Measurements from ENCODE around the gene WDR90.
"Not testable (repeated sequence)": the region's sequence is repeated elsewhere in the genome, so short reads cannot be mapped to it uniquely, and the experiment has no call there.

The WDR90 gene

DNA sequence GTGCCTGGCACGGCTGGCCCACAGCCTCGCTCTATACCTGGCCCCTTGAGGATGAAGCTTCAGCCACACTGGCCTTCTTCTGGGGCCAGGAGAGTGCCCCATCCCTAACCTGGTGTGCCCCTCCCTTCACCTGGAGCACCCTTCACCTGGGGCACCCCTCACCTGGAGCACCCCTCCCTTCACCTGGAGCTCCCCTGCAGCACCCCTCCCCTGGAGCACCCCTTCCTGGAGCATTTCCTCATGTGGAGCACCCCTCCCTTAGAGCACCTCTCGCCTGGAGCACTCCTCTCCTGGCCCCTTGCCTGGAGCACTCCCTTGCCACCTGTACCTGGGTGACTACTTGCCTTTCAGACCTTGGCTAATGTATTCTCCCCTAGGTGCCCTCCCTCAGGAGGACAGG, 58.9 kb downstream of the WDR90 start:
- no peak for DNase-seq (ENCODE audit: low spot score)

GRCh38 chr16:708959-709358, 59.8 kb downstream of the WDR90 start:
- no peak for DNase-seq (ENCODE audit: low spot score)

- no peak for DNase-seq (ENCODE audit: low spot score)
Observed at GRCh38 chr16:709566-710499, 60.7 kb downstream of the WDR90 start.

DNA sequence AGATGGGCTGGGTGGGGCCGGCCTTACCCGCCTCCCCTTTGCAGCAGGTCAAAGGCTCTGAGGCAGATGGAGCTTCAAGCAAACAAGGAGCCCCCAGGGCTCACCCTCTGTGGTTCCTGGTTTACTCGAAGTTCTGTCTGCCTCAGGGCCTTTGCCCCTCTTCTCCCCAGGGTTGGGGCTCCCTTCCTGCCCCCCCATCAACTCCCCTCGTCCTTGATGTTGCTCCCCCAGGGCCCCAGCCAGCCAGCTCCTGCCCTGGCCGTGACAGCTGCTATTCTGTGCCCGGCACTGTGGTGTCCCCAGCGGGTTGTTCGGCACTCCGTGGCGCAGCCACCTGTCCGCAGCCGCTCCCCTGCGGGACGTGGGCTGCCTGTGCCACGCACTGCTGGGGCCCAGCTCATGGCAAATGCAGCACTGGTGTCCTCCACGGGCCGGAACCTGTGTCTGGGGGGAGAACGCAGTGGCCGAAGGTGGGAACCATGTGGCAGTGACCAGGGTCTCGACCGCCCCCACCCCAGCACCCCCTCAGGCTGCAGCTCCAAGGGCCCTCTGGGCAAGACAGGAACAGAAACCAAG, 61.4 kb downstream of the WDR90 start:
- no peak for DNase-seq (ENCODE audit: low spot score)

- no peak for DNase-seq (ENCODE audit: low spot score)
Observed at GRCh38 chr16:711084-711483, 61.9 kb downstream of the WDR90 start.

DNA sequence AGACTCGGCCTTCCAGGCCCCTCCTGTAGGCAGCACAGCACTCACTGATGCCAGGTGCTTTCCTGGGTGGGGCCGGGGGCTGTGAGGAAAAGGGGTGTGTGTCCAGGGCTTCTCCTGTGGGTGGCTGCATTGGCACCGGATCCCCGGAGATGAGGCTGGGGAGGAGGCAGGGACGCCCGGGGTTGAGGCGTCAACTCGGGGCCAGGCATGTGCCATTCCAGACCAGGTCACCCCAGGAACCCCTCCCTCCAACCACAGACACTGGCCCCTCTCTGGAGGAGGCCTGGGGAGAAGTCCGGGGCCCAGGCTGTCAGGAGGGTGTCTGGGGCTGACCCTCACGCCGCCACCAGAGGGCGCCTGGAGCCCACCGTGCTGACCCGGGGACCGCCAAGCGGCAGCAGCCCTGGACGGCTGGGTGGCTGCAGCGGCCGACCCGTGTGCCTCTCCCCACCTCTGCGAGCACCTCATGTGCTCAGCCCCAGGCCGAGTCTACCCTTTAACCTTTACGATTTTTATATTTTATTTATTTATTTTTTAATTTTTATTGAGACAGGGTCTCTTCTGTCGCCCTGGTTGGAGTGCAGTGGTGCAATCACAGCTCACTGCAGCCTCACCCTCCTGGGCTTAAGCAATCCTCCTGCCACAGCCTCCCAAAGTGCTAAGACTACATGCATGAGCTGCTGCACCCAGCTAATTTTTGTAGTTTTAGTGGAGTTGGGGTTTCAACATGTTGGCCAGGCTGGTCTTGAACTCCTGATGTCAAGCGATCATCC, 62.6 kb downstream of the WDR90 start:
- DNase-seq (ENCODE audit: low spot score): peak; percentile 74

DNA sequence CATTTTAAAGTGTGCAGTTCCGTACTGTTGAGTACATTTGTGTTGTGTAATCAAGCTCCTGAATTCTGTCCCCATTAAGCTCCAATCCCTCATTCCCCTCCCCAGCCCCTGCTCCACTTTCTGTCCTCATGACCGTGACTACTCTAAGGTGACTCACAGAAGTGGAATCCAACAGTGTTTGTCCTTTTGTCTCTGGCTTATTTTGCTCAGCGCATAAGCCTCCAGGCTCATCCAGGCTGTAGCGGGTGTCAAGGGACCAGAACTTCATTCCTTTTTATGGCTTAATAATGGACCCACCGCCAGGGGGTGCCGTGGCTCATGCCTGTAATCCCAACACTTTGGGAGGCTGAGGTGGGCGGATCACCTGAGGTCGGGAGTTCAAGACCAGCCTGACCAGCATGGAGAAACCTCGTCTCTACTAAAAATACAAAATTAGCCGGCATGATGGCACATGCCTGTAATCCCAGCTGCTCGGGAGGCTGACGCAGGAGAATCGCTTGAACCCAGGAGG, 63.6 kb downstream of the WDR90 start:
- DNase-seq (ENCODE audit: low spot score): not testable (repeated sequence)

- no peak for DNase-seq (ENCODE audit: low spot score)
Observed at GRCh38 chr16:714079-714478, 64.9 kb downstream of the WDR90 start.

GRCh38 chr16:714558-715476, 65.7 kb downstream of the WDR90 start, which contains the start of gene METRN:
Gene METRN, plus strand, starts transcription at chr16:715118. Its CDS starts 172 bp downstream, at chr16:715290.
- DNase-seq (ENCODE audit: low spot score): peak; percentile 85

DNA sequence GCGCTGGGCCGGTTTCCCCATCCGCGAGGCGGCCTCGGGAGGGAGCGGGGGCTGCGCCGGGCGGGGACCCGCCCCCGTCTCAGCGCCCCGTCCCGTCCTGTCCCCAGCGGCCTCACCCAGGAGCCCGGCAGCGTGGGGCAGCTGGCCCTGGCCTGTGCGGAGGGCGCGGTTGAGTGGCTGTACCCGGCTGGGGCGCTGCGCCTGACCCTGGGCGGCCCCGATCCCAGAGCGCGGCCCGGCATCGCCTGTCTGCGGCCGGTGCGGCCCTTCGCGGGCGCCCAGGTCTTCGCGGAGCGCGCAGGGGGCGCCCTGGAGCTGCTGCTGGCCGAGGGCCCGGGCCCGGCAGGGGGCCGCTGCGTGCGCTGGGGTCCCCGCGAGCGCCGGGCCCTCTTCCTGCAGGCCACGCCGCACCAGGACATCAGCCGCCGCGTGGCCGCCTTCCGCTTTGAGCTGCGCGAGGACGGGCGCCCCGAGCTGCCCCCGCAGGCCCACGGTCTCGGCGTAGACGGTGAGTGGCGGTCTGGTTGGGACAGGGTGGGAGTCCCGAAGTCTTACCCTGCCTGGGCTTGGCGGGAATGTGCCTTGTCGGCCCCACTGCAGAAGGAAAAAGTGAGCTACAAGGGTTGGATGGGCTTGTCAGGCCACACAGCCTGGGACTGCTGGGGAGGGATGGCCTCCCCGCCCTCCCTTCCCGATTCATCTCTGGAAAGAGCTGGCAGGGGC, 66.5 kb downstream of the WDR90 start:
- no peak for DNase-seq (ENCODE audit: low spot score)

GRCh38 chr16:716200-716568, 67.0 kb downstream of the WDR90 start:
- DNase-seq (ENCODE audit: low spot score): no peak

GRCh38 chr16:716768-717325, 67.7 kb downstream of the WDR90 start:
- no peak for DNase-seq (ENCODE audit: low spot score)
